Measurements from ENCODE around the gene LTBP2.
A peak's percentile ranks its signal among the peaks of the same experiment; 100 is the strongest.

LTBP2 gene

GRCh38 chr14:74569806-74570591, 42.0 kb downstream of the LTBP2 start:
- no peak for DNase-seq

DNA sequence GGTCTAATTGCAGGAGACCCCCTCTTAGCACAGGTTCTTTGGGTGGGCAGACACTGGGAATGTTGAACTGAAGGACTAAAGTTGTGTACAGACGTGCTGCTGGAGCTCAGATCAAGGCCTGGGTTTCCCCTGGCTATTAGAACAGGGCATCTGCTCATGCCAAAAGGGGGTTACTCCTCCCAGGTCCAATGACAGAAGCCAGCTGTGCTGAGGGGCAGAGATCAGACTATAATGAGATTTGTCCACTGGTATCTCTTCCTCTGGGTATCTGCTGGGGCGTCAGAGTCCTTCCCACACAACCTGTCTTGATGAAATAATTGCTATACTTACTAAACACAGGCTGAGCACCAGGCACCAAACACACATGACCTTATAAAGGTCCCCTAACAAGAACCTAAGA, 42.6 kb downstream of the LTBP2 start:
- no peak for DNase-seq

- DNase-seq = no peak
Measured at GRCh38 chr14:74568911-74569310, 43.1 kb downstream of the LTBP2 start.

DNA sequence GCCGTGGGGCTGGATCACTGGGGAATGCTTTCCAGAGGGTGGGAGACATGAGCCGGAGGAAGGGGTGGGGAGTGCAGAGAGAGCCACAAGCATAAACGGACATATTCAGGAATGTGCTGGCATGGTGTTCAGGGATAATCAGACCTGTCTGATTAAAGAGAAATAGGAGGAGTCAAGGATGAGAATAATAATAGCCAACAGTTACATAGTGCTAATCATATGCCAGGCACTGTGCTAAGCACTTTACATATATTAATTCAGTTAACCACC, 43.7 kb downstream of the LTBP2 start:
- no peak for DNase-seq

DNA sequence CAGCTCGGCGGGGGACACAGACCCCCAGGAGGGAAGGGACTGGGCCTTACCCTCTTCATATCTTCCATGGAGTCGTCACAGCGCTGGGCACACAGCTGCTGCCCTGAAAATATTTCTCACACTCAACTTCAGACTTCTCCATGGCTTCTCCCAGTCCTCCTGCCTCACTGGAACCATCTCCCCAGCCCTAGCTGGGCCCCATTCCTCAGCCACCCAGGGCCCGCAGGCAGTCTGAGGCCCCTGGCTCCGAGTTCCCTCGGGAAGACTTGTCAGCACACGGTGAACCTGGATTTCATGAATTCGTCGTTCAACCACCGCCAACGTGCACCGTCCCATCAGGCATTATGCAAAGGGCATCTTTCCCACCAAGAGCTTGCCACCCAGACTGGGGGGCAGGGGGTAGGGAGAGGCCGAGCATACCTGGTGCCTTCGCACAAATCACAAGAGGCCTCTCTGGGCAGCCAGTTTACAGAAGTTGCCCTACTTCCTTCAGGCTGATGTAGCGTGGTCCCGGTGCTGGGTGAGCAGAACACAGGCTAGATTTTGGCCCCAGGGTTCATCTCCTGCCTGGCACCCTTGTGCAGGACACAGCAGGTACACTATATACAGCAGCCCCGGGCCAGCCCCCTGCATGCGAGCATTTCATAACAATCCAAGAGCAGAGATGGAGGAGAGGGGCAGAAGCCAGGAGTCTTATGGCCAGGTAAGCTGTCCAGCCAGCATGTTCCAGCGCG, 44.2 kb downstream of the LTBP2 start:
- no peak for DNase-seq

DNA sequence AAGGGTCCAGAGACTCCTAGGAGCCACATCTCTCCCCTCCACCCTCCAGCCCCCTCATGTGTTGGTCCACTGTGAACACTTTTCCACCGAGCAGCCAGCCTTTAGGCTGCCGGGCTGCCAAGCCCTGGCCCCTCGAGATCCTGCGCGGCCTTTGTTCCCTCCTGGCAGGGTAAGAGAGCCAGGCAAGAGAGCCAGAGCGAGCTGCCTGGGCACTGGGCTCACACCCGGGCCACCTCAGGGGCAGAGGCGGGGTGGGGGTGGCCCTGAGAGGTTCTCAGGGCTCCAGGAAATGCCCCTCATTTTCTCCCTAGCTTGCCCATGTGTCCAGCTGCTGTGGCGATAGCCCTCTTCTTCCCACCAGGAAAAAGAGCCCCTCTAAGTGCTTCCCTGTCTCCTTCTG, 44.8 kb downstream of the LTBP2 start:
- DNase-seq = no peak

DNA sequence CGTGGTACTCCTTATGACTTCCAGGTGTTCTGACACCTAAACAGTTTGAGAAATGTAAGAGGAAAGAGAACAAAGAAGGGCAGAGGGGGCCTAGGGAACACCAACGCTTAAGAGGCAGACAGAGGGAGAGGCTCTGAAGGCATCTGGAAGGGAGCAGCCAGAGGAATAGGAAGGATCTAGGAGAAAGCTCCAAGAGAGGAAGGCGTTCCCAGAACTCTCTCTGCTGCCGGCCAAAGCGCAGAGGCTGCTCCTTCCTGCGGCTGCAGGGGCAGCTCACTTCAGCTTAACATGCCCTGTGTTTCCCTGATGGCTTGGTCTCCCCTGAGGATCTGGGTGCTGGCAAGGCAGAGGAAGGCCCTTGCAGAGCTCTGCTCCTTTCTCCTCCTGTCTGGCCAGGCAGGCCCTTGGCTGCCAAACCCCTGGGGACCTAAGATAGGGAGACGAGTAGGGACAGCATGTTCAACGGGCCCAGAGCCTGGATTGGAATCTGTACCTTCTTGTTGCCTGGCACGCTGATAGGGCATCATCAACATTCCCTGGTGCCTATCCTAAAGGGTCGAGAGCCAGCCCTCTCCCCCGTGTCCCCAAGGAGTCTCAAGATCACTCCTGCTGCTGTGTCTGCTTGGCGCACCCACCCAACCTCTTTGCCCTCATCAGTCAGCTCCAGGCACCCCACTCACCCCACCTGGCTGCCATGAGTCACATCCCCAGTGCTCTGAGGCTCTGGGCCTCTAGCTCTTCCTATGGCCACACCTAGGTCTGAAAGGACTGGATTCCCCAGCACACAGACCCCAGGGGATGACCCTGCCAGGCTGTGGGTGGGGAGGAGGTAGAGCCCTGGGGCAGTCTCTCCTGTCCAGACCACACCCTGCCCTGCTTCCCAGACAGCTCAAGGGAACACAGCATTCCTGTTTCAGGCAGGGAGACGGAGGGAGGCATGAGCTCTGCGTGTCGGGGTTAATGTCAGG, 45.6 kb downstream of the LTBP2 start:
- DNase-seq = no peak

- DNase-seq = no peak
Measured at GRCh38 chr14:74563586-74564159, 48.4 kb downstream of the LTBP2 start.

GRCh38 chr14:74563233-74563585, 48.8 kb downstream of the LTBP2 start:
- DNase-seq = no peak

GRCh38 chr14:74562515-74563232, 49.4 kb downstream of the LTBP2 start:
- DNase-seq = no peak

DNA sequence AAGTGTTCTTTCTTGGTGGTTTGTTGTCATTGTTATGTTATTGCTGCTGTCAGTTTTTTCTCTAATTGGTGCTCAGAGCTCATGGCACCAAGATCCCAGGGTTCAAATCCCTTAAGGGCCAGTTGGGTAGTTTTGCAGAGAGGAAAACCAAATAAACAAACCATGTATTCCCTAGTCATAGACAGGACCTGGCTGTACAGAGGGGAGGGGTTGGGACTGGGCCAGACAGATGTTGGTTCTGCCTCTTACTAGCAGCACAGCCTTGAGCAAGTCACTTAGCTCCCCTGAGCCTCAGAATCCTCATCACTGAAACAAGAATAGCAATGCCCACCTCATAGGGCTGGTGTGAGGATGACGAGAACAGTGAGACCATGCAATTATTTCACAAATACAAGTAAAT, 53.4 kb downstream of the LTBP2 start:
- no peak for DNase-seq

DNA sequence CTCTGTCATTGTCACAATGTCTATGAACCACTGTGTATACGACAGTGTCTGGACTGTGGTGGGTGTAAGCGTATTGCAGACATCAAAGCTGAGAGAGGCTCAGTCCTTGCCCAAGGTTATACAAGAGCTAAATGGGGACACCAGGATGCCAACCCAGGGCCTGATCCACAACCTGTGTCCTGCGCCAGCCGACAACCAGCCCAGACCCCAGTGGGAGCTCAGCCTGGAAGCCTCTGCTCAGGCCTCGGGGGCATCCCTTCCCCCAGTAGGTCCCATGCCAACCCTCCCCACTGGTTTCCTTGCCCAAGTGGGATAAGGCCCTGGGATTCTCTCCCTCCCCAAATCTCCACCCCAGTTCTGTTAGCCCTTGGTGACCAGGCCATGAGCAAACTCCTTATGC, 54.3 kb downstream of the LTBP2 start:
- no peak for DNase-seq

DNA sequence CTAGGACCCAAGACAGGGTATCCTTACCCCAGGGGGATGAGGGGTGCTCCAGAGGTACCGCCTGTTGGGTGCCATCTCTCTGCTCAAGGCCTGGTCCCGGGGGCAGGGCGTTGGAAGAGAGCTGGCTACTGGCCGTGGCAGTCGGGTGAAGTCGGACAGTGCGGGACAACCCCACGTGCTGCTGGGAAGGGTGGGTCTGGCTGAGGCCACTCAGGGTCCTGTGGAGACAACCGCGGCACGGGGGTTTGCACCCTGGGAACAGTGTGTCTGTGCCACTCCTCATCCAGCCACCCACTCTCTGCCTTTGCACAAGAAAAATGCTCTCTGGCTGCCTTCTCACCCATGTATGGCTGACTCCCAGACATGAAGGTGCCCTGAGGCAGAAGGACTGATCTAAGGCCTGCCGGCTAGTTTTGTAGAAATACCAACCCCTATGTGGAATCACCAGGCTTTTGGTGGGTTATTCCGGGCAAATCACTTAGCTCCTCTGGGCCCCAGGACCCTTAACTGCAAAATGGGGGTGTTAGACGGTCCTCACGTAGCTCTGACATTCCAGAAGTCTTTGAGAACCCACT, 56.5 kb downstream of the LTBP2 start:
- DNase-seq = no peak

DNA sequence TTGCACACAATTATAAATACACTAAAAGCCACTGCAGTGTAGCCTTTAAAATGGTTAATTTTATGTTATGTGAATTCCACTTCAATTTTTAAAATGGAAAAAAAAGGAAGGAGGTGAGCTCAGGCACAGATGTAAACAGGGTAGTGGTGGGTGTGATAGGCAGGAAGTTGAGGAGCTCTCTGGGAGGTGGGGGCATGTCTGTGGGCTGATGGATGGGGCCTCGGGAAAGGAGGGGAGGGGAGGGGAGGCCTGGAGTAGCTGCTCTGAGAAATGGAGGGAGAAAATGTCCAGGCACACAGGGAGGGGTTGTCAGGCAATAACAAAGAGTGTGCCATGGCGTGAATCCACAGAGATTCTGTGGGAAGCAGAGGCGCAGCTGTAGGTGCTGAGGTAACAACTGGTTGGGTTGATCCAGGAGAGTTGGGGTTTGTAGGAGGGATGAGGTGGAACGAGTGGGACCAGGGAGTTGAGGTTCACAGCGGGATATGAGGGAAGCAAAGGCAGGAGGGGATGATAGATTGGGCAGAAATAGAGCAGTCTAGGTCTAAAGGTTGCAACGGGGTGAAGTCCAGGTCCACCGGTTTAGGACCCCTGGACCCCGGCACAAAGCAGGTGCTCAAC, 57.2 kb downstream of the LTBP2 start:
- DNase-seq = no peak

- DNase-seq = no peak
Measured at GRCh38 chr14:74552623-74553022, 59.4 kb downstream of the LTBP2 start.

DNA sequence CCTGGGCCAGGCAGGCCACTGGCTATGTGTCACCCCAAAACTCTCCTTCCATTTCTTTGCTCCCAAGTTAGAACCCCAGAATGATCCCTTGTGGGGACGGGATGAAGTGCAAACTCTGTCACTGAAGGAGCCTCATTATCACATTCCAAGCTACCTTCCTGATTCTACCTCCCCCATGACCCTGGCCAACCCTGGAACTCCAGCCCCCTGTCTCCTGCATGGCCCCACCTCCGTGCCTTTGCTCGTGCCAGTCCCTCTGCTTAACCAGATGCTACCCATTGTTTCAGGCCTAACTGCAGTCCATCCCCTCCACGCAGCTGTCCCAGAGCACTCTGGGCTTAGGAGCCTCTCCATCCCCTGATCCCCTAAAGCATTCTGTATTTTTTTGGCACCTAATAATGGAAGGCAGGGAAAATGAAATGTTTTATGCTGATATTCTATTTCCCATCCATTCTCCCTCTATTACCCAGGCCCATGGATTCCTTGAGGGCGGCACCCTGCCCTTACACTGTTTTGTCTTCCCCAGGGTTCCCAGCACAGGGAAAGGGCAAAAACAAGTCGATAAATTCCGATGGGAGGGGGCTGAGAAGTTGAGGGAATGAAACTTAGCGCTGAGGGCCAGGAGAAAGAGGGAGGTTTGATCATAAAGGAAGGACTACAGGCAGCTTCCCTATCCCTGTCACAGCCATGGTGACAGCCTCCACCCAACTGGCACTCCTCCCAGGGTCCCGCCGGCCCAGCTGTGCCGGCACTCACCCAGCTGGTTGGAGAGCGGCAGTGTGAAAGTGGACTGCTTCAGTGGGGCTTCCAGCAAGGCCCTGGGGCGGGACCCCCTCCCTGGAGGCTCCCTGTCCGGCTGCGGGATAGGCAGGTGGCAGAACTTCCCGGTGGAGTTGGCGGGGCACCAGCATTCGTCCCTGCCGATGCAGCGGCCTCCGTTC, 60.3 kb downstream of the LTBP2 start:
- DNase-seq = no peak

GRCh38 chr14:74551001-74551400, 61.0 kb downstream of the LTBP2 start:
- DNase-seq = no peak

- DNase-seq = no peak
Measured at GRCh38 chr14:74550071-74550470, 62.0 kb downstream of the LTBP2 start.

GRCh38 chr14:74549588-74549987, 62.4 kb downstream of the LTBP2 start:
- no peak for DNase-seq

DNA sequence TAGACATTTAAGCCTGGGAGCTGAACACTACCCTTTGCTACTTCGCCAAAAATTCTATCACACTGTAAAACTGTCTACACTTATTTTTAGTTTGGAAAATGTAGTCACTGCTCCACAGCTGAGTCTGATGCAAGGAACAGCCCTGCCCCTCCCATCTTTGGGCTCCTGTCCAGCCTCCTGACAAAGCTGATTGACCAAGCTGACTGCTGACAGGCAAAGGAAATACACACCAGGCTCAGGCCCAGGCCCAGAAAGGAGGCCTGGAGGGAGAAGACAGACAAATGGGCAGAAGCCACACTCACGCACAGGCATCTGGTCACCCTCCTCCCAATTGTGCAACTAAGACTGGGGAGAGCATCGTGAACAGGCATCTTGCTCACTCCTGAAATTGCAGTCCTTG, 63.2 kb downstream of the LTBP2 start:
- peak; percentile 15 for DNase-seq
